ENCODE measurements around the gene PITPNC1. TPM values are rescaled to one million over a fixed set of nuclear protein-coding genes. Genes with fewer than 3 reads are reported as not detected.

PITPNC1 gene
- total RNA-seq, result 9.4 and 9.5 TPM in 2 replicates

DNA sequence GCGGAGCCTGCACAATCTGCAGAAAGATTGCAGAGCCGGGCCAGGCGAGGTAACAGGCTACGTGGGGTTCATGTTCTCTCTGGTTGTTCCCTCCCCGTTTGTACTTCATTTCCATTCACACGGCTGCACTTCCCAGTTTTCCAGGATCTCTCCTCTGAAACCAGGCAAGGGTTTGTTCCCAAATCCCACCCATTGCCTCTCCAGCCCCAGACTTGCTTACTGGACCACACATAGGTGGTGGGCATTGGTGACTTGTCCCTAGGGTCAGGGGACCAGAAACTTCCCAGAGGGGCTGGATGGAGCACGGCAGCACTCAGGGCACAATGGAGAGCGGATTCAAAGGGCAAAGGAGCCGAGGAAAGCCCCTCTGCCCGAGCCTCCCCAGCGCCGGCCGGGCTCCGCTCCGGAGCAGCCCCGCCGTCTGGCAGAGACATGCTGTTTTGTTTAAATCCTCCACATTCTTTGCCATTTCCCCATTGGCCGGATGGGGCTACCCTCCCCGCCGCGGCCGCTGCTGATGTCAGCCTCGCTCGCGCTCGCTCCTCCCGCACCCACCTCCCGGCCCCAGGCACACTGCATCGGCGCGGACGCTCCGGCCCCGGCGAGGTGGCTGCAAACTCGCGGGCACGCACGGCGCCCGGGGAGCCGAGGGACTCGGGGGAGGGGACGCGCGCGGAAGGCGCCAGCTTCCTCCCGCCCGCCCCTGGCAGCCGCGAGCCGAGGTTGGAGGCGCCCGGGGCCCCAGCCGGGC lies at the start of gene PITPNC1:
PITPNC1 (plus strand) TSS at position 545 of the 751 bp plus-strand sequence.

GRCh38 chr17:67366193-67367157 lies 10.6 kb upstream of the PITPNC1 start, which contains the start of gene PSMD12:
Gene PSMD12 (minus strand): TSS chr17:67366577. CDS start chr17:67366519, 58 bp downstream.

GRCh38 chr17:67717624-67718324 lies 340.7 kb downstream of the PITPNC1 start, which contains the start of gene NOL11:
Gene NOL11 (plus strand): TSS chr17:67717936. CDS start chr17:67717948, 12 bp downstream.

Other genes with a start within 250 kb of the PITPNC1 start
- 37.8 and 44.7 TPM in 2 replicates for gene HELZ, start 132.1 kb upstream of the PITPNC1 start, total RNA-seq
- gene PSMD12, start 10.7 kb upstream of the PITPNC1 start, total RNA-seq, result 17.4 and 22.5 TPM in 2 replicates

Measured in smooth muscle cell of bladder (primary cell).